Amniotic epithelial cell (primary cell): ENCODE data around the gene TNNC1.

Experiments
- DNase-seq: peaks from one replicate; pipeline ENCODE4 v3.0.0-alpha.2; 2010; ENCODE audit warnings: low read depth

Gene TNNC1

GRCh38 chr3:52484680-52485461 lies 31.0 kb upstream of the TNNC1 start:
- no peak for DNase-seq

- peak; percentile 82 for DNase-seq
Measured at GRCh38 chr3:52483577-52484381, 29.9 kb upstream of the TNNC1 start.

DNA sequence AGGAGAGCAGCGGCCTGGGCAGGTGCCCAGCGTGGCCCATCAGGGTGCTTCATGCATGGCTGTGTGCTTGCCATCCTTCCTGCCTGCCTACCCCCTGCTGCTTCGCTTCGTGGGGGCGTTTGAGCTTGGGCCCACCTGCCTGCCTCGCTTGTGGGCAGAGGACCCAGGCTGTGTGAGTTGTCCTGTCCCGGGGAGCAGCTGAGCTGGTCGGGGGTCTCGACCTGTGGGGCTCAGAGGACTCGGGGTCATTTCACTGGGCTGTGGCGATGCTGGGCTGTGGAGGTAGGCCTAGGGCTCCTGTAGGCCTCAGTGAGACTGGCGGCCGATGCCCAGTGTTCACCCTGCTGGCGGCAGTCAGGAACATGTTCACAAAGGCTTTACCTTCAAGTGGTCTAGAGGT lies 29.2 kb upstream of the TNNC1 start:
- no peak for DNase-seq

DNA sequence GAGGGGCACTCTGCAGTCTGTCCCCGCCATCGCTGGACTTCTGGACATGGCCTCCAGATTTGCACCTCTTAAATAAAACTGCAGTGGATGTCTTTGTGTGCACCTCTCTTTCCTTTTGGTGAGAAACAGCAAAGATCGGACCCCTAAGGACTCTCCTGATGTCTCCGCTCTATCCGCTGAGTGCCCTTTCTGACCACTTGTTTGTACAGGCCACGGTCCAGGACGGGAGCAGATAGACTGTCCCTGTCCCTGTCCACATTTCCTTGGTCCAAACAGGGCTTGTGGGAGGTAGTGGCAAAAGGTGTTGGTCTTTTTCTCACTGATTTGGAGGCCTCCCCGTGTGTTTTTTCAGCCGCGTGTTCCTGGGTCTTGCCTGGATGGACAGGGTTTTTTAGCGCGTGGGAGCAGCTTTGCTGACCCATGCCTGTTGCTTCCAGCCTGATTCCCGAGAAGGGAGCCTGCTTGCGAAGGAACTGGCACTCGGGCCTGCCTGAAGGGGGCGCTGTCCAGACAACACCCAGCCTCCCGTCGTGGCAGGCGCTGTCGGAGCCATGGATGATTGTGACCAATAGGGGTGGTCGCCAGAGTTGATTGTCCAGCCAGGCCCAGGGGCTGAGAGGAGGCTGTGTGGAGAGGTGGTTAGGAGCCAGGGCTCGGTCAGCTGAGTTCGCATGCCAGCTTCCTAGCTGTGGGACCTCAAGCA lies 28.1 kb upstream of the TNNC1 start:
- DNase-seq, result peak; percentile 43

- no peak for DNase-seq
Measured at GRCh38 chr3:52480768-52481715, 27.2 kb upstream of the TNNC1 start.

DNA sequence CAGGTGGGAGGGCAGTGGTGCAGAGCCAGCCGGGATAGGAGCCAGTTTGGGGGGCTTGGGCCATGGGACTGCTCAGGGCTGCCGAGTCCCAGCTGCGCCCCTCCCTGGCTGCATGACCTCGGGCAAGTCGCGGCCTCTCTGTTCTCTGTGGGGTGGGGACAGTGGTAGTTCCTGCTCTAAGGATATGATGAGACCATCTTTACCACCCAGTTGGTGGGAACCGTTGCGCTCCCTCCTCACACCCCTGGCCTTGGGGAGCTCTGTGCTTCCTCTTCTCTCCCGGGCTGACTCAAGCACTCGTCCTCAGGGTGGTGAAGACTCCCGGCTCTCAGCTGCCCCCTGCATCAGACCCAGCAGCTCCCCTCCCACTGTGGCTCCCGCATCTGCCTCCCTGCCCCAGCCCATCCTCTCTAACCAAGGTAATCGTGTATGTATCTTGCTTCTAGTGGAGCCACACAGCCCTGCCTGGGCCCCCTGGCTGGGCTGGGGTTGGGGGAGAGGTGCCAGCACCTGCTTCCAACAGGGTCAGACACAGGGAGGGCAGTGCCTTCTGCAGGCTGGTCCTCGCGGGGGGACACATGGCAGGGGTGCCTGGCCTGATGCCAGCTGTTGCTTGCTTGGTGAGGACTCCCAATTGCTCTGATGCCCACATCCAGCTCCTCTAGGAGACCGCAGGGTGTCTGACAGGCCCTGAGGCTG lies 26.2 kb upstream of the TNNC1 start:
- DNase-seq, result no peak

DNA sequence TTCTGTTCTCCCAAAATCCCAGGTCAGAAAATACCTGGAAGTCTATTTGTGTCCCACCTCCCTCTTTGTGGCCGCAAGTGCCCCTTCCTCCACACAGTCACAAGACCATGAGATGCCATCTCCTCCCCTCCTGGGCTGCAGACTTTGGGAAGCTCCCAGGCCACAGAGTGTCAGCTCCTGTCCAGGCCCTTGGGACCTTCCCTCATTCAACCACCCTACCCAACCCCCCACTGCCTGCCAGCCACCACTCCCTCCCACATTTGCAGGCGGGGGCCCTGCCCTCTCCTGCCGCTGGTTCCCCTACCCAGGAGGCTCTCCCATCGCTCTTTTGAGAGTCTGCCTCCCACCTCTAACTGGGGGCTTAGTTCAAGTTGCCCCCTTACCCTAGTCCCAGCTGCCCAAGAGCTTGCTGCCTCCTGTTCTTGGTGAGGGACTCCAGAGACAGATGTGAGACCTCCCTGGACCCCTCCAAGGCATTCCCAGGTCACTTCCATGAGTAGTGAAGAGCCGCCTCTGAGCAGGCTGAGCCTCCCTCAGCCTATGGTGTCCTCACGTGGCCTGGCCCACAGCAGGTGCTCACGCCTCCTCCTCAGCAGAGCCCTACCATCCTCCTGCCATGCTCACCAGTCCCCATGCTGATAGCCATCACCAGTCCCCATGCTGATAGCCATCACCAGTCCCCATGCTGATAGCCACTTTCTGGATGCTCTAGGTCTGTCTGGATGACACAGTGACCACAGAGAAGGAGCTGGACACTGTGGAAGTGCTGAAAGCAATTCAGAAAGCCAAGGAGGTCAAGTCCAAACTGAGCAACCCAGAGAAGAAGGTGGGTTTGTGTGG lies 25.4 kb upstream of the TNNC1 start:
- no peak for DNase-seq

- no peak for DNase-seq
Measured at GRCh38 chr3:52477796-52478095, 23.9 kb upstream of the TNNC1 start.

- no peak for DNase-seq
Measured at GRCh38 chr3:52477076-52477795, 23.4 kb upstream of the TNNC1 start.

DNA sequence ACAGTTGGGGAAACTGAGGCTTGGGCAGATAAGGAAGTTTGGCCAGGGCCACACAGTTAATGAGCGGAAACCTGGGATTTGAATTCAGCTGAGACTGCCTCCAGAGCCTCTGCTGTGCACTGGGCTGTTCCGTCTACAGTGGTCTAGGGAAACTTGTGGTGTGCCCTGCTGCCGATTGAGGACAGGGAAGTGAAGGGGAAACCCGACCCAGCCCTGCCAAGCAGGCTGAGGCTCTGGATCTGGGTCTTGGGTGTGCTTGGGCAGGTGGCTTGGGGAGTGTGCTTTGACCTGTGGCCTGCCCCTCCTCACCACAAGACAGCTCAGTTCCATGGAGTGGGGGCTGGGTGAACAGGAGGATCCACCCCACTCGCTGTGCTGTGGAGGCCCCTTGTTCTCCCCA lies 19.2 kb upstream of the TNNC1 start:
- no peak for DNase-seq

GRCh38 chr3:52472239-52473000 lies 18.6 kb upstream of the TNNC1 start:
- DNase-seq, result no peak

DNA sequence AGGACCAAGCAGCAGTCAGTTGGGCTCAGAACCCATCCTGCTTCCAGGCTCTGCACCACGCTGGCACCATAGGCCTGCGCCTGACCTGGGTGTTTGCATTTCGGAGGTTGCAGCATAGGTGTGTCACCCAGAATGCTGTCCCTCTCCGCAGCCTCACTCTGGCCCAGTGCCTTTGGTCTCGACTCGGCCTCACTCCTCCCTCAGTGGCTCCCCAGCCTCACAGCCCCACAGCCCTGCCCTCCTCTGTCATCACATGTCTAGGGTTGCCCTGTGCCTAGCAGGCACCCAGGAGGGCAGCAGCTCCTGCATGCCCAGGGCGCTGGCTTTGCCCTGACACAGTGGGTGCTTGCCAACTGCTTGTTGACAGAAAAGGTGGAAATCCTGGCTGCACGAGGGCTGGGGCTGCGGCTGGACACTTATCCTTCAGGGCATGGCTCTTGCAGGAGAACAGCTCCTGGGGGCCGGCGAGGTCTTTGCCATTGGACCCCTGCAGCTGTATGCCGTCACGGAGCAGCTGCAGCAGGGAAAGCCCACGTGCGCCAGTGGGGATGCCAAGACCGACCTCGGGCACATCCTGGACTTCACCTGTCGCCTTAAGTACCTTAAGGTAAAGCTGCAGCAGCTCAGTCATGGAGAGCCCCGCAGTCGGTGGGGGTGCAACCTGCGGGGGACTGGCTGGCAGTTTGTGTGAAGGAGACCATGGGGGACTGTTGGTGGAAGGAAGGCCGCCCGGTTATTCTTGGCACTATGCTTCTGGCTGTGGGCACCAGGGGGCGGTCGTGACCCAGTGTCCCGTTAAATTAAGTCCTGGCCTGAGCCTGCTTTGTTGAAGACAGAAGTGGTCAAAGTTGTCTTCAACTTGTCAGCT lies 17.8 kb upstream of the TNNC1 start:
- DNase-seq, result peak; percentile 59

- DNase-seq, result no peak
Measured at GRCh38 chr3:52470920-52471319, 17.1 kb upstream of the TNNC1 start.

GRCh38 chr3:52469001-52469400 lies 15.2 kb upstream of the TNNC1 start:
- peak; percentile 74 for DNase-seq

DNA sequence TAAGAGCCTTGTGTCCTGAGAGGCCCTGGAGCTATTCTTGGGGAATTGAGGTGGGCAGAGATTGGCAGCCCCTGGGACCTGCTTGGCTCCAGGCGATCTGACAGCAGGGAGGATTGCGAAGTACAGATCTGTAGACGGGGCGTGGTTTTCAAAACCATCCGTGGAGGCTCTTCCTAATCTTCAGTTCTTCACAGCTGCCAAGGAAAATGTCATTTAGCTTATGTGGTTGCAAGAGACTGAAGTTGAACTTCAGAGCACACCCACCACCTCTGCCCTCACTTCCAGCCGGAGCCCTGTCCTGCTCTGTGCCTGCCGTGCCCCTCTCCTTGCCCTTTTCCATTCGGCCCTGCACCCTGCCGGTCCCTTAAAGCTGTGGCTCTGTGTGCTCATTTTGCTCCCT lies 14.5 kb upstream of the TNNC1 start:
- peak; percentile 86 for DNase-seq

GRCh38 chr3:52463416-52463815 lies 9.6 kb upstream of the TNNC1 start:
- no peak for DNase-seq

GRCh38 chr3:52461874-52462273 lies 8.0 kb upstream of the TNNC1 start:
- no peak for DNase-seq
